Heart left ventricle (tissue), 13 donors: ENCODE data around the gene CTCFL.

Experiments used
- POLR2A ChIP-seq, 2 donors: fragments of 450-650 bp; IDR thresholded peaks; one replicate each; pipeline ENCODE4 v1.6.1; 2017; ENCODE audit warnings: antibody characterized with exemption in 2 of 2, mild to moderate bottlenecking in 2 of 2, moderate library complexity in 2 of 2
- TF ChIP-seq, protein P1 (sequence below), 12 donors: fragments of 200-600 bp; sonication (generic) in 4 of 12; IDR thresholded peaks; one replicate each; pipeline versions ENCODE4 v1.5.0 to v1.8.0; 2018 to 2022; ENCODE audit warnings: antibody characterized with exemption in 12 of 12, mild to moderate bottlenecking in 5 of 12
- donor health status: ischemic (EF 13 %, LVEDD 7.1; RV severe dilation, severe dysfunction).
- donor health status: DM: no; HTN: yes; CAD: no.
- donor health status: DM: no; HTN: no; CAD: no.
- donor health status: ischemic (EF 25% LVEDD 6.9; RV normal size, moderate dysfunction).
- donor health status: ischemic (EF 25% LVEDD 5.7; RV mildly dilated, moderate dysfunction).
- donor health status: ischemic (EF 35%, LVEDD 5.7; RV mildly dilated, moderate dysfunction).
- donor health status: nonischemic (EF 11% LVEDD 7.7; RV severe dilation, severe dysfunction).
- donor health status: DM: yes; HTN: yes; CAD: no.
- donor health status: PGD.
- donor health status: ischemic (EF 29% LVEDD 5.4; RV normal size, mild dysfunction).
- donor health status: nonischemic (EF 23%, LVEDD 6.1; RV moderate dilation, normal function).

DNA sequence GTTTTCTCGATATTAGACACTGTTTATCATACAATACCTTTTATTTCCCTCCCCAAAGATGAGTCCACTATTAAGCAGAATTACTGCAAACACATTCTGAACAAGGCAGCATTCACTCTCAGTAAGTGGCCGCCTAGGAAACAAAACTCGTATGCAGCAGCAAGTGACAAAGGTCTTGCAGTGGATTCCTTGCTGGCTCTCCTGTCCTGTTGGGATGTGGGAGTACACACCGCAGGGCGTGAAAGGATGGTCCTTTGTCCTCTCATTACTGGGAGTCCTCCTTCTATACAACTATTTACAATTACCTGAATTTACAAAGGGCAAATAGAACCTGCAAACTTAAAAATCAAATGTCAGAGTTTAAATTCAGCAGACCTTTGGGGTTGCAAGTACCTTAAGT, 16.1 kb downstream of the CTCFL start:
- TF ChIP-seq POLR2A (IDR thresholded peaks at IDR 0.05): no peak
- TF ChIP-seq, protein P1, sequence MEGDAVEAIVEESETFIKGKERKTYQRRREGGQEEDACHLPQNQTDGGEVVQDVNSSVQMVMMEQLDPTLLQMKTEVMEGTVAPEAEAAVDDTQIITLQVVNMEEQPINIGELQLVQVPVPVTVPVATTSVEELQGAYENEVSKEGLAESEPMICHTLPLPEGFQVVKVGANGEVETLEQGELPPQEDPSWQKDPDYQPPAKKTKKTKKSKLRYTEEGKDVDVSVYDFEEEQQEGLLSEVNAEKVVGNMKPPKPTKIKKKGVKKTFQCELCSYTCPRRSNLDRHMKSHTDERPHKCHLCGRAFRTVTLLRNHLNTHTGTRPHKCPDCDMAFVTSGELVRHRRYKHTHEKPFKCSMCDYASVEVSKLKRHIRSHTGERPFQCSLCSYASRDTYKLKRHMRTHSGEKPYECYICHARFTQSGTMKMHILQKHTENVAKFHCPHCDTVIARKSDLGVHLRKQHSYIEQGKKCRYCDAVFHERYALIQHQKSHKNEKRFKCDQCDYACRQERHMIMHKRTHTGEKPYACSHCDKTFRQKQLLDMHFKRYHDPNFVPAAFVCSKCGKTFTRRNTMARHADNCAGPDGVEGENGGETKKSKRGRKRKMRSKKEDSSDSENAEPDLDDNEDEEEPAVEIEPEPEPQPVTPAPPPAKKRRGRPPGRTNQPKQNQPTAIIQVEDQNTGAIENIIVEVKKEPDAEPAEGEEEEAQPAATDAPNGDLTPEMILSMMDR (IDR thresholded peaks at IDR 0.05): no peak
